Measurements from ENCODE around the gene MYO5B. TPM values are rescaled to one million over a fixed set of nuclear protein-coding genes. Genes with fewer than 3 reads are reported as not detected.

Gene MYO5B
- polyA plus RNA-seq, 1 experiment, result 0.18 TPM

- TF ChIP-seq, protein P1, sequence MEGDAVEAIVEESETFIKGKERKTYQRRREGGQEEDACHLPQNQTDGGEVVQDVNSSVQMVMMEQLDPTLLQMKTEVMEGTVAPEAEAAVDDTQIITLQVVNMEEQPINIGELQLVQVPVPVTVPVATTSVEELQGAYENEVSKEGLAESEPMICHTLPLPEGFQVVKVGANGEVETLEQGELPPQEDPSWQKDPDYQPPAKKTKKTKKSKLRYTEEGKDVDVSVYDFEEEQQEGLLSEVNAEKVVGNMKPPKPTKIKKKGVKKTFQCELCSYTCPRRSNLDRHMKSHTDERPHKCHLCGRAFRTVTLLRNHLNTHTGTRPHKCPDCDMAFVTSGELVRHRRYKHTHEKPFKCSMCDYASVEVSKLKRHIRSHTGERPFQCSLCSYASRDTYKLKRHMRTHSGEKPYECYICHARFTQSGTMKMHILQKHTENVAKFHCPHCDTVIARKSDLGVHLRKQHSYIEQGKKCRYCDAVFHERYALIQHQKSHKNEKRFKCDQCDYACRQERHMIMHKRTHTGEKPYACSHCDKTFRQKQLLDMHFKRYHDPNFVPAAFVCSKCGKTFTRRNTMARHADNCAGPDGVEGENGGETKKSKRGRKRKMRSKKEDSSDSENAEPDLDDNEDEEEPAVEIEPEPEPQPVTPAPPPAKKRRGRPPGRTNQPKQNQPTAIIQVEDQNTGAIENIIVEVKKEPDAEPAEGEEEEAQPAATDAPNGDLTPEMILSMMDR (IDR thresholded peaks at IDR 0.05; ENCODE audit: insufficient read depth, low read depth, low read length), result no peak
- no peak overlapping the region for H3K4me3 ChIP-seq (ENCODE audit: low read depth, low read length)
- no peak for DNase-seq (ENCODE audit: low read depth)
- H3K27me3 ChIP-seq (ENCODE audit: control insufficient read depth, insufficient read depth, low read length), result no peaks in the 10 kb centered on the region; the same call in 1 of the 2 replicates
- POLR2A ChIA-PET, result no interaction called here
- CTCF ChIA-PET, result no interaction called here
- no peaks in the 10 kb centered on the region for H3K36me3 ChIP-seq (ENCODE audit: control insufficient read depth, insufficient read depth, low read length)
Measured at GRCh38 chr18:50000227-50000626, 194.7 kb downstream of the MYO5B start.

DNA sequence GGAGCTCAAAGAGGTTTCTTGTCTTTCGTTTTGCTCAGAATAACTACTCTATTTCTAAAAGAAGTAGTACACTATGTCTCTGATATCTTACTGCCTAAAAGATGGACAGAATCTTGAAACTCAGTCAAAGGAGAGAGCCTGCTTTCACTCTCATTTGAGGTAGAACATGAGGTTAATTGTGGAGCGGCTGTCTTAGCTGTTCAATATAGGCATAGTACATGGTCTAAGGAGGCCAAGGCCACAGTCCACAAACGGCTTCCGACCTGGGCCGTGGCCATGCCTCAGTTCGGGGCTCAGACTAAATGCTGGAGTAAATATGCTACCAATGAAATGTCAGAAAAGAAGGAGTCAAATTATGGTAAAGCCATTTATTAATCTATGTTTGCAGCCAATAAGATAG is 195.8 kb downstream of the MYO5B start:
- no peaks in the 10 kb centered on the region for H3K36me3 ChIP-seq (ENCODE audit: control insufficient read depth, insufficient read depth, low read length)
- DNase-seq (ENCODE audit: low read depth), result no peak
- POLR2A ChIA-PET, result no interaction called here
- TF ChIP-seq, protein P1 (IDR thresholded peaks at IDR 0.05; ENCODE audit: insufficient read depth, low read depth, low read length), result no peak
- H3K4me3 ChIP-seq (ENCODE audit: low read depth, low read length), result no peak overlapping the region
- no peaks in the 10 kb centered on the region for H3K27me3 ChIP-seq (ENCODE audit: control insufficient read depth, insufficient read depth, low read length)
- CTCF ChIA-PET, result no interaction called here

GRCh38 chr18:49997558-49997957 is 197.4 kb downstream of the MYO5B start:
- TF ChIP-seq, protein P1 (IDR thresholded peaks at IDR 0.05; ENCODE audit: insufficient read depth, low read depth, low read length), result no peak
- DNase-seq (ENCODE audit: low read depth), result no peak
- no peak overlapping the region for H3K4me3 ChIP-seq (ENCODE audit: low read depth, low read length)
- H3K36me3 ChIP-seq (ENCODE audit: control insufficient read depth, insufficient read depth, low read length), result no peaks in the 10 kb centered on the region
- ChIA-PET CTCF (no interaction called here), POLR2A (no interaction called here)
- no peaks in the 10 kb centered on the region for H3K27me3 ChIP-seq (ENCODE audit: control insufficient read depth, insufficient read depth, low read length)

GRCh38 chr18:49994410-49994809 is 200.5 kb downstream of the MYO5B start:
- CTCF ChIA-PET, result no interaction called here
- POLR2A ChIA-PET, result no interaction called here
- no peak for DNase-seq (ENCODE audit: low read depth)
- TF ChIP-seq, protein P1 (IDR thresholded peaks at IDR 0.05; ENCODE audit: insufficient read depth, low read depth, low read length), result no peak
- Histone ChIP-seq H3K27me3 (ENCODE audit: control insufficient read depth, insufficient read depth, low read length) (no peaks in the 10 kb centered on the region), H3K36me3 (ENCODE audit: control insufficient read depth, insufficient read depth, low read length) (no peaks in the 10 kb centered on the region), H3K4me3 (ENCODE audit: low read depth, low read length) (no peak overlapping the region)

GRCh38 chr18:49993299-49993698 is 201.6 kb downstream of the MYO5B start:
- TF ChIP-seq, protein P1 (IDR thresholded peaks at IDR 0.05; ENCODE audit: insufficient read depth, low read depth, low read length), result no peak
- Histone ChIP-seq H3K27me3 (ENCODE audit: control insufficient read depth, insufficient read depth, low read length) (no peaks in the 10 kb centered on the region; the same call in 1 of the 2 replicates), H3K4me3 (ENCODE audit: low read depth, low read length) (no peak overlapping the region), H3K36me3 (ENCODE audit: control insufficient read depth, insufficient read depth, low read length) (no peaks in the 10 kb centered on the region)
- ChIA-PET CTCF (no interaction called here), POLR2A (no interaction called here)
- DNase-seq (ENCODE audit: low read depth), result no peak
